GM18507 (cell line): ENCODE data around the gene CTNND2.

ENCODE experiments used
- DNase-seq: peaks from one replicate; pipeline ENCODE4 v3.0.0; 2011; ENCODE audit warnings: low read depth; ENCODE audit not compliant: insufficient read length; ENCODE audit errors: extremely low spot score
- FAIRE-seq: peaks from 2 replicates; lab custom pipeline; 2011; peaks lifted over from hg19 to GRCh38; lab: Jason Lieb, UNC

Gene CTNND2

DNA sequence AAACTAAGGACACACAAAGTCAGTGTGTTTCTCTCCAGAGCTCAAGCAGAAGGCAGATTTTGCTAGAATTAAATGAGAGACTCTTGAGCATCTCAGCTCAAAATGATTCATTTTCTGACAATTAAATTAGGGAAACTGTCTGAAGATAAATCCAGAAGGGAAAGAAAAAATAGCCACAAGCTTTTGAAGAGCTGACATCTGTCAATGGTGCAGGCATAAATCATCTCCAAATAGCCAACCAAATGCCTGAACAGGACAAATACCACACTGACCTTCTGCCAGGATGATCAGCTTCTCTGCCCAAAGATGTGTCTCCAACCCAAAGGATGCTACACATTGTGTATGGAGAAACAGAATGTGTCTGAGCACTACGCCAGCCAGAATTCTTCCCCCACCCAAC lies 199.3 kb downstream of the CTNND2 start:
- no peak for FAIRE-seq

DNA sequence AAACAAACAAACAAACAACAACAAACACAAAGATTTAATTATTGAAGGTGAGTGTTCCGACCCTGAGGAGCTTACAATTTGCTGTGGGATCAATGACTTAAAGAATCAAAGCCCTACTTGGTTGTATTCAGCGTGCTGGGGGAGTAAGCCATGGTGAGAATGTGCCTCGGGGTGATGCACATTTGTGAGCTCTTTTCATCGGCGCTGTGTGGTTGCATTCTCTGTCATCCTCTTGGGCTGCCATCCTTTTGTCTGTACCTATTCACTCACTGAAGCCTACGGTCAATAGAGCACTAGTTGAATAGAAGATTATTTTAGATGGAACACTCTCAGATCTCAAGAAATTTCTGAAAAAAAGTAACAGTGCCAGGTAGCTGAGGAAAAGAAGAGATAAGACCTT lies 203.9 kb downstream of the CTNND2 start:
- DNase-seq = no peak
- no peak for FAIRE-seq

More for the DNA sequence above, 199.3 kb downstream of the CTNND2 start:
- DNase-seq = no peak

DNA sequence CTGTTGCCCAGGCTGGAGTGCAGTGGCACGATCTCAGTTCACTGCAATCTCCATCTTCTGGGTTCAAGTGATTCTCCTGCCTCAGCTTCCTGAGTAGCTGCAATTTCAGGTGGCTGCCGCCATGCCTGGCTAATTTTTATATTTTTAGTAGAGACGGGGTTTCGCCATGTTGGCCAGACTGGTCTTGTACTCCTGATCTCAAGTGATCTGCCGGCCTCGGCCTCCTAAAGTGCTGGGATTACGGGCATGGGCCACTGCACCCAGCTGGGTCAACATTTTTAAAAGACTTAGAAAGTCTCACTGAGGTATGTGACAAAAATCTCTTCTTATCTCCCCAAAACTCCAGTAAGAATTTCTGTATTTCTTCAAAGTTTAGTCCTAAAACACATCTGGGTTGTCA lies 211.6 kb downstream of the CTNND2 start:
- no peak for DNase-seq
- no peak for FAIRE-seq

DNA sequence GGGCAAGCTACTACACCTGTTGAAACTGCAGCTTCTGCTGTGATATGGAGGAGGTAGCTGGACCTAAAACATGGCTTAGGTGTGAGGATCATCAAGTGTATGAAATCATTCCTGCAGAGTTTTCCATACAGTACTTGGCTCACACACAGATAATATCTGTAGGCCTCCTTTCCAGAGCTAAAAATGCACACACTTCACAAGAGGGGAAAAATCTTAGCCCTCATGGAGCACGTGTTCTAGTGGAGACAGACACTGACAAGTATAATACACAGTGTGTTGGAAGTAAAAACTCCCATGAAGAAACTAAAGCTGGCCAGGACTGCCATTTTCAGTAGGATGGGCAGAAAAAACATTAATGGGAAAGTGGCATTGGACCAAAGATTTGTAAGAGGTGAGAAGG lies 216.7 kb downstream of the CTNND2 start:
- FAIRE-seq = no peak
- no peak for DNase-seq

DNA sequence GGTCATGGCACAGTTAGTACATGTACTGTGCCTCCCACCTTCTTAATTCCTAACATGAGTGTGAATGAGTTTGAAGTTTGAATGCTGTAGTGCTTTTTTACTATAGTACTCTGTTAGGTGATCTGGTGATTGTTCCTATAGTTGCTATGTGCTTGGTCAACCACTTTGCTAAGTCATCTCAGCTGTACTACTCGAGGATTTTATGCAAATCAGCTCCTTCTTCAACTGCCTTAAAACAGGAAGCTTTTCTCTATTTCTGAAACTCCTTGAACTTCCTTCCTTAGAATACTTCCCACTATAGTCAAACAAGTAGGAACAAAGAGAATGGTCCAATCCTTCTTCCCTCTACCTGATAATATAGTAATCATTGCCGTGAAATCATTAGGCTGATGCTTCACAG lies 219.6 kb downstream of the CTNND2 start:
- DNase-seq (no peak), FAIRE-seq (no peak)

DNA sequence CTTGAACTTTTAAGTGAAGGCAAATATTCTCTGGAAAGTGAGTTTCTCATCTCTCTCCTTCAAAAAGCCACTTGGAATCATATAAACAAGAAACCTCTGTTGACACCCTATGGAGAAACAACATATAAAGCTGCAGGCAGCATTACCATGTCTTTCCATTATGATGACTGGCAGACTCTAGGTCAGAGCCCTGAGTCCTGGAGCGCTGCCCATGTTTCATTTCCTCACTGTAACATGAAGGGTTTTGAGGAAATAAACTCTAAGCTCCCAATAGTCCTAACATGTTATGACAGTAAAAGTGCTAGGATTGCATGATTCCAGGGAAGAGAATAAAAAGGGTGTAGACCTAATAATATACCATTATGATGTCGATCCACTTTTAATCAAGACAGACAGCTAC lies 220.6 kb downstream of the CTNND2 start:
- DNase-seq (no peak), FAIRE-seq (no peak)

DNA sequence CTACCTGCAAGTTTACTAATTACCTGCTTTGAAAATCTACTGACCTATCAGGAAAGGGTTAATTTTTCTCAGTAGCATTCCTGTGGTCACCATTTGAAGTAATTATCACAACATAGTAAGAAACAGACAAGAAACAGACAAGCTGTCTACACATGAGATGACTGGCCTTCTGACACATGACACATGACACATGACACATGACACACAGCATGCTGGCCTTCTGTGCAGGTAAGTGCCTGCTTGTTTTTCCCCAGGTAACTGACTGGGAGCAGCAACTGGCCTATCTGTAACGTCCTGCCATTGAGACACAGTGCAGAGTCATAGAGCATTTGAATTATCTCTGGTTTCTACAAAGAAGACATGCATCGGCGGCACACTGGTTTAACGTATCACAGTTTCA lies 222.4 kb downstream of the CTNND2 start:
- DNase-seq (no peak), FAIRE-seq (no peak)

DNA sequence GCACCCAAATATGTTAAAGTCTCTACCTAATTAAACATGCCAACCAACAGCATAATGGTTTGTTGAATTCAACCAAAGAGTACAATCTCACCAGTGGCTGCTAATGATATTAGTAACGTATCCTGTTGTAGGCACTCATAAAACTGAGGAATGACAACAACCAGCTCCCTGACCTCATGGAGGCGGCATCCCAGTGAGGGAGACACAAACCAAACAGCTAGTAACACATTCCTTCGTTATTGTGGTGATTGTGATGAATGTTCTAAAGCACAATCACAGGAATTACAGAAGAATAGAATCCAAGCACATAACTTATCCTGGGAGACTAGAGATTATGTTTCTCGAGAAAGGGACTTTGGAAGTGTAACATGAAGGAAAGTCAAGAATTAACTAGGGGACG lies 224.6 kb downstream of the CTNND2 start:
- FAIRE-seq (no peak), DNase-seq (no peak)

DNA sequence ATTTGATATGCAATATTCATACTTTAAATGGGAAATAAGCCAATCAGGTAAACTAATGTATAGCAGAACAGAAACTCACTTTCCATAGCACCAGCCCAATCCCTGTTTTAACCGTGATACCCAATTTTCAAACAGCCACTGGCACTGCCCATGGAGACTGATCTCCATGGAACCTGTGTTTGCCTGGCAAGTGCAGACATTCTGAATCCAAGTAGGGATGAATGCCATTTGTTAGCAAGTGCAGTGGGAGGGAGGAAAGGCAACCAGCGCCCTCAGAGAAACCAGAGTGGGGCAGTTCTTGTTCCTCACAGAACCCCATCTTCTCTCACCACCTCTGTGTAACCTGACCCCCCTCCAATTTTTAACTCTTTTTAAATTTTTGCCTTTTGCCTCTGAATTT lies 229.1 kb downstream of the CTNND2 start:
- FAIRE-seq = no peak
- DNase-seq = no peak

DNA sequence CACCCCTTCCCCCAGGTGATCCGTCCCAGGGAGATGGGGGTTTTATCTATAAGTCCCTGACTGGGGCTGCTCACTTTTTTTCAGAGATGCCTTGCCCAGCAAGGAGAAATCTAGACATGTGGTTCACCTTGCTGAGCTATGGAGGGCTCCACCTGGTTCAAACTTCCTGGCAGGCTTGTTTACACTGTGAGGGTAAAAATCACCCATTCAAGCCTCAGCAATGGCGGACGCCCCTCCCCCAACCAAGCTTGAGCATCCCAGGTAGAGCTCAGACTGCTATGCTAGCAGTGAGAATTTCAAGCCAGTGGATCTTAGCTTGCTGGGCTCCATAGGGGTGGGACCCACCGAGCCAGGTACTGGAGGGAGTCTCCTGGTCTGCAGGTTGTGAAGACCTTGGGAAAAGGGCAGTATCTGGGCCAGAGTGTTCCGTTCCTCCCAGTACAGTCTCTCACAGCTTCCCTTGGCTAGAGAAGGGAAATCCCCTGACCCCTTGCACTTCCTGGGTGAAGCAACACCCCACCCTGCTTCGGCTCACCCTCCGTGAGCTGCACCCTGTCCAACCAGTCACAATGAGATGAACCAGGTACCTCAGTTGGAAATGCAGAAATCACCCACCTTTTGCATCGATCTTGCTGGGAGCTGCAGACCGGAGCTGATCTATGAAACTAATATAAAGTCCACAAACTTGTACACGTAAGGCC lies 231.7 kb downstream of the CTNND2 start:
- no peak for FAIRE-seq

DNA sequence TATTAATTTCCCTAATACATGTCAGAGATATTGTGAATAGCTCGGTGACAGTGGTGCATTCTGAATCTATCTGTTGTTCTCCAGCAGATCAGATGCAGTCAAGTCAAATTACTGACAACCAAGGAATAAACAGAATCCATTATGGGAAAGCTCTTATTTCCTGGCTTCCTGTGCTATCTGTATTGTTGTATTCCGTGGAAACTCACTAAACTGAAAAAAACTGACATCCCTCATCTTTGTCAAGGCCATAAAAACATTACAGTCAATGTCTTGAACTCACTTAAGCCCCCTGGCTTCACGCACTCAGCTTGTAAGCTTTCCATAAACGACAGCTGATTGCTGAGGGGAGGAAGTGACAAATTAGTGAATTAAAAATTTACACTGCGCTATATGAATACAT lies 245.9 kb downstream of the CTNND2 start:
- DNase-seq = no peak
- FAIRE-seq = no peak

More for the DNA sequence above, 231.7 kb downstream of the CTNND2 start:
- DNase-seq = no peak

DNA sequence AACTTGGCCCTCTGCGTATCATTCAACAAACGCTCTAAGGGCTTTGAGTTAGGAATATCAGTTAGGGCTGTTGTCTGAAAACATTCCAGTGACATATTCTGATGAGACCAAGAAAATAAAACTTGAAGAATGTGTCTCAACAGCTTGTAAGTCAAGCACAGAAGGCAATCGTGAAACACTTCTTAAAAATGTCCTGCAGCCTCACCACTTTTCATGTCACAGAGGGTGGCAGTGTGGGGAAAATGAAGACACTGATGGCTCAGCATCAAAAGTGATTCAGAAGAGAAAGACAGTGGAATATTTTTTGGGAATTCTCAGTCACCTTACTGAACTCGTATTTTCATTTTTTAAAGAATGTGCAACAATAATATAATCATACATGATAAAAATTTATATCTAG lies 247.3 kb downstream of the CTNND2 start:
- FAIRE-seq = no peak
- DNase-seq = no peak

DNA sequence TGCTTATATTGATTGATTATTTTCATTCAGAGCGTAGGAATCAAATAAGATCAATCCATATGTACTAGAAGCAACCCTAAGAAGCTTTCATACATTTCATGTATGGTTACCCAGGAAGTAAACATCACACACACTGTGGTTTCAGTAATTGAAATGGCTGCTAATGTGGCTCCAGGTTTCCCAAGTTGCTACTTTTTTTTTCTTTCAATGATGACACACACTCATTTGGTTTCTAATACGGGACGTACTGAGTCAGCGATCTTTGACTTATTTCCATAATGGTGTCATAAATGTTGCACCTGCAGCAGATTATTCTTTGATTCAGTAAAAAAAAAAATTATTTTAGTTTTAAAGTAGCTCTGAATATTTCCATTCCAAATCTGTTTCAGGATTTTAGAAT lies 248.6 kb downstream of the CTNND2 start:
- DNase-seq (no peak), FAIRE-seq (no peak)

DNA sequence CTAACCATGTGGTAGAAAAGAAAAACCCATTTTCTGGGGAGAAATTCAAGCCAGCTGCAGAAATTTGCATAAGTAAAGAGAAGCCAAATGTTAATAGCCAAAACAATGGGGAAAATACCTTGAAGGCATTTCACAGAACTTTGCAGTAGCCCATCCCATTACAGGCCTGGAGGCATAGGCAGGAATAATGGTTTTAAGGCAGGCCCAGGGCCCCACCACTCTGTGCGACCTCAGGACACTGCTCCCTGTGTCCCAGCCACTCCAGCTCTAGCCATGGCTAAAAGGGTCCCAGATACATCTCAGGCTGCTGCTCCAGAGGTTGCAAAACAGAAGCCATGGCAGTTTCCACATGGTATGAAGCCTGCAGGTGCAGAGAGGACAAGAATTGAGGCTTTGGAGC lies 253.3 kb downstream of the CTNND2 start:
- DNase-seq = no peak
- FAIRE-seq = no peak

DNA sequence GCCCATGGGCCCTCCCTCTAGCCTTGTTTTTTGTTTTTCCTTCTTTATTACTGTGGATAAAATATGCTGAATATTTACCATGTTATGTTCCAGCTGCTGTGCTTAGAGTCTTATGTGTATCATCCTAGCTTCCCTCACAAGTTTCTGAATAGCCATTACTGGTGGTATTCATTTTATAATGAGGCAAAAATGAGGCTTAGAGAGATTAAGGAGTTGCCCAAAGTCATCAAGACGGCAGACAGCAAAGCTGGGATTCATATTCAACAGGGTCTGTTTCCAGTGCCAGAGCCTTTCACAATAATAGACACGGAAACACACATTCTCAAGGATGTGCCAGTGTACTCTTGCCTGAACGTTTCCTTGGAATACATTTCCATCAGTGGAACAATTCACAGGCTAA lies 258.1 kb downstream of the CTNND2 start:
- no peak for DNase-seq
- FAIRE-seq = no peak

DNA sequence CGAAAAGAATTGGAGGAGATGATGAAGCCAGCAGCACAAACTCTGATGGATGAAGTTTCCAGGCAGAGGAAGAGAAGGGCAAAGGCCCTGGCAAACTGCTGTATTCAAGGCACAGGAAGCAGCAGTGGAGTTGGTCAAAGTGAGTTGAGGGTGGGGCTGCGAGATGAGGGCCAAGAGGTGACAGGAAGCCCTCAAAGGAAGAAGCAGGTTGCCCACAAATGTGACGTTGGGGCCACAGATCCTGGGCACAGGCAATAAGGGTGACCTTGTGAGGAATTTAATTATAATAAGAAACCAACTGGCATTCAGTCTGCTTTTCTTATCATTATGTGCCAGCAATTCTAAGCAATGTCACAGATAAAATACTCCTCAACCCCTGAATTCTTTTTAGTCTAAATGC lies 261.8 kb downstream of the CTNND2 start:
- no peak for DNase-seq
- no peak for FAIRE-seq

DNA sequence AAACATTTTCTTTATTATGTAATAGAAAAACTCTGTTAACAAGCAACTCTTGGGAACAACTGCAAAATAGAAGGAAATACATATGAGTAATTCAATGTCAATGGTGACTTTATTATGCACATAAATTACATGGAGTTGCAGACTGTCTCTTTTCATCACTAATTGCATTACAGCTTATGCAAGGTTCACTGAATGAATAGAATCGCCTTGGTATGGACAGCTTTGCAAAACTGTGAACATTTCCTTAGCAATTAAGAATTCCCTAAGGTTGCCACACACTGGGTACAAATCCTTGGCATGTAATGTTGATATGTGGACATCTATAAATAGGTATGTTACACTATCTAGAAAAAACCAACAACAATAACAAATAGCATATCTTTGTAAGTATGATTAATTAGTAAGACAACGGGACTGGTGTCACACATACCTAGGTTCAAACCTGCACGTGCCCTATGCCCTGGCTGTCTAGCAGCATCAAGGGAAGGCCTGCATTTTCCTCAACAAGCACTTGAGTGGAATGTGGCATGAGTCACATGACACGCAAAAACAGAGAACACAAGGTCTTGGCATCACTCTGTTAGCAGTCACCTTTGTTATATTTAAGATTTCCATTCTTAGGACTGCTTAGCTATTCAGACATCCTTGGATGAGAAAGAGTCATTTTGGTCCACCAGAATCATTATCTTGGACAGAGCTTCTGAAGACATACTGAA lies 263.9 kb downstream of the CTNND2 start:
- DNase-seq = no peak
- no peak for FAIRE-seq

DNA sequence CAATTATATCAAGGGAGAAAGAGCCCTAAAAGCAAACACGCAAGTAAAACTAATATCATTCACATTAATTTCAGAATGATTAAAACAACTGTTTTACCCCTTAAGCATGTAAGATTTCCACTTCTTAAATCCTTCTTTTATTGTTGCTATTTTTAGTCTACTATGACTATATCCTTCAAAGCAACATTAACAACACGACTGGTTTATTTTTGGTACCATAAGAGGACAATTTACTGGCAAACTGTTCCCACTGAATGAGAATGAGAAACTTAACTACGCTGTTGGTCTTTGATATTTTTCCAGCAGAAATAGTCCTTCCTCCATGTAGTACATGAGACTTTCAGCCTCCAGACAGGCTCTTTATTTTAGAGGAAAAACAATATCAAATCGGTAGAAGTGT lies 281.5 kb downstream of the CTNND2 start:
- FAIRE-seq (no peak), DNase-seq (no peak)

DNA sequence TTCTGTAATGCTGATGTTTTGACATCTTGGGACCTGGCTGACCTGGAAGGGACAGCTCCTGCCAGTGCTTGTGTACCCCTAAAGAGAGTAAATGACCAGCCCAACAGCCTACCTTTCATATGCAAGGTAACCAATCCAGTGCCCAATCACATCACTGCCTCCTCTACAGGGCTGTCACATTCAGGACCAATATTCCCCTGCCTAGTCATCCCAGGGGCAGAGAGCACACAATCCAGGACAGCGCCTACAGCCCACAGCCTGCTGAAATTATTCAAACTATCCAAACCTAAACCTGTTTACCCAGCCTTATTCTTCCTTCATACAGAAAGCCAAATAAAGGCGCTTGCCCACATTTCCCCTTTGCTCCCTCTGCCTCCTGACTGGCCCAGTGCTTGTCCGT lies 284.1 kb downstream of the CTNND2 start:
- DNase-seq (no peak), FAIRE-seq (no peak)

DNA sequence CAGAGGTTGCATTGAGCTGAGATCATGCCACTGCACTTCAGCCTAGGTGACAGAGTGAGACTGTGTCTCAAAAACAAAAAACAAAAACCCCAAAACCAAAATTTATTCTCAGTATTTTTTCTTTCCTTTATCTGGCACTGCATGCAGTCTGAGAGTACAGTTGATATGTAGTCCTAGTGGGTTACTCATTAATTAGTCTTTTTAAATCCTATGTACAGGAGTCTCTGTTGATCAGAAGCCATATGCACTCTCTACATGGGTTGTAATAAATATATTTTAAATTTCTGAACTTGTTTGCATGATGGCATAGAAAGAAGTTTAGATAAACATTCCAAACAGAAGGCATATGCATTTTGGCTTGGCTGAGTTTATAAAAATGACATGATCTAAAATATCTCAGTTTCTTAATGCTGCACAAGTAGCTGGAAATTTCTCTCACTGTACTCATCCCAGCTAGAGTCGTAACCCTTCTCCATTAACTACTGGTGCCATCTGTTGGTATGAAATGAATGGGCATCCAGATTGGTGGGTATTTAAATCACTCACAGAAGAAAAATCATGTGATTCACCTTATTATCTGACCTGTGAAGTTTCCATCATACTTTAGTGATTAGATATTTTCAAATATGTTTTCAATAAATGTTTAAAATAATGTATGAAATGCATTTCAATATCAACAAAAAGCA lies 284.8 kb downstream of the CTNND2 start:
- no peak for DNase-seq
- FAIRE-seq = no peak

DNA sequence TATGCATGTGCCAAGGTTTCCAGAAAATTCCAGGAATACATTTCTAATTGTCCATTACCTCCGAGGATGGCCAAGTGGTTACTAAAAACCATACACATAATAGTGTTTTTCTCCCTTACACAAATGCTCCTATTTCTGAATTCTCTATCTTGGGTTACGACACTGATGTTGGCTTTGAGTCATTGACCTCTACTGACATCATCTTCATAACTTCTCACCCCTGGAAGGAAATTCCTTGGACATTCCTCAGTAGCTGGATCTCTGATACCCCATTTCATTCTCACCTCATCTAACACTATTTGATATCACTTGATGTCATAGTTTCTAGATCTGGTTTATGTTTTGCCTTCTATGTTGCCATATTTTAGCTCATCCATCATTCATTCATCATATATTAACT lies 287.2 kb downstream of the CTNND2 start:
- FAIRE-seq = no peak

More for the DNA sequence above, 287.2 kb downstream of the CTNND2 start:
- DNase-seq = no peak
